ENCODE data around the gene FAM98C. TPM values are rescaled to one million over a fixed set of nuclear protein-coding genes. Genes with fewer than 3 reads are reported as not detected.

The FAM98C gene
- total and polyA plus RNA-seq, 2 donors (not counting 1 experiment from before 2014, with no cell fraction given), result 44.1 to 73.5 TPM

DNA sequence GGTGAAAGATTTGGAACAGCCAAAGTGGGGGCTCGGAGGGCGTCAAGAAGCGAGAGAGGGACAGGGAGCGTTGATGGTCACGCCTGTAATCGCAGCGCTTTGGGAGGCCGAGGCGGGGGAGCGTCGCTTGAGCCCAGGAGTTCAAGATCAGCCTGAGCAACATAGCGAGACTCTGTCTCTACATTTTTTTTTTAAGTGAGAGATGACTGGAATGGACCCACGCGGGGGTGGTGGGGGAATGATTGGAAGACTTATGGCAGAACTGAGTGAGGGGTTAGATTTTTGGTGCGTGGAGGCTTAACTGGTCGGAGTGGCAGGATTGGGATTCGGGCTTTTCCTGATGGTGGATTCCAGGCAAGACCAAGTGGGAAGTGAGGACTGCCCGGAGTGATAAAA lies 27.8 kb upstream of the FAM98C start:
- peaks cover 26% of the 10 kb centered on the region for H3K4me1 Mint-ChIP-seq
- no peak for ATAC-seq (ENCODE audit: low read depth)
- H3K27me3 Mint-ChIP-seq, result peaks cover 4% of the 10 kb centered on the region
- H3K27ac ChIP-seq (ENCODE audit: low read length in 2 of 2), result peak overlapping the region; percentile 88 to 90
- peaks cover 41% of the 10 kb centered on the region for H3K79me2 ChIP-seq (ENCODE audit: control insufficient read depth, insufficient read depth, low read length)
- CTCF ChIA-PET, result interaction anchor here (1.3 to 2.1 kb wide), 4 partner anchors 27 to 472 kb away, joined by 3 to 27 read pairs (median 15); partner anchors contain the start of genes CATSPERG and FAM98C
- peaks cover 17 to 26% of the 10 kb centered on the region in 2 donors for H3K4me1 ChIP-seq (ENCODE audit: control insufficient read depth in 2 of 2, insufficient read depth in 2 of 2, low read length in 2 of 2)
- peaks cover 0 to 20% of the 10 kb centered on the region in 2 experiments for H3K36me3 ChIP-seq (replicated peaks in 1 of 2; ENCODE audit: control extremely low read depth in 1 of 2, control insufficient read depth in 1 of 2, extremely low read depth in 1 of 2, insufficient read depth in 2 of 2, low read length in 1 of 2)
- DNase-seq, result no peak
- H3K9ac ChIP-seq (ENCODE audit: low read length), result peak overlapping the region; percentile 80
- peaks cover 0 to 12% (median 0%) of the 10 kb centered on the region in 4 experiments for H3K27me3 ChIP-seq (replicated peaks in 1 of 4; ENCODE audit: control extremely low read depth in 1 of 4, control insufficient read depth in 3 of 4, insufficient read depth in 4 of 4, low read length in 3 of 4)
- peaks cover 51% of the 10 kb centered on the region for H4K20me1 ChIP-seq (ENCODE audit: control insufficient read depth, insufficient read depth, low read length, poor library complexity, severe bottlenecking)
- peak overlapping the region; percentile 85 for H3K4me2 ChIP-seq (replicated peaks; ENCODE audit: low read depth, low read length, poor library complexity, severe bottlenecking)
- peak overlapping the region; percentile 96 for H3K27ac Mint-ChIP-seq
- no peaks in the 10 kb centered on the region for H3K9me3 Mint-ChIP-seq (ENCODE audit: insufficient read depth)
- H2AFZ ChIP-seq (ENCODE audit: insufficient read depth, low read depth, low read length, poor library complexity, severe bottlenecking), result peak overlapping the region; percentile 90
- H3K9me3 ChIP-seq (ENCODE audit: control extremely low read depth in 1 of 3, control insufficient read depth in 2 of 3, insufficient read depth in 1 of 3, low read length in 2 of 3), result no peaks in the 10 kb centered on the region
- POLR2A ChIA-PET, result interaction anchor here (0.5 to 1.5 kb wide), 6 partner anchors 13 to 259 kb away, joined by 3 to 14 read pairs (median 10); partner anchors contain the start of genes CATSPERG, FAM98C, GGN and SPRED3
- intact Hi-C loops (cut with micrococcal nuclease), result loop anchor here (2.0 kb wide), 1 partner anchor 1040 kb away; a partner anchor contains a TSS
- 2% methylated on average over 18 of the region's 18 CpGs for whole genome bisulfite sequencing (ENCODE audit: insufficient coverage)
- H3K4me3 ChIP-seq (ENCODE audit: control extremely low read depth in 1 of 5, extremely low read depth in 1 of 5, insufficient read depth in 1 of 5, low read depth in 2 of 5, low read length in 4 of 5), result peak overlapping the region; percentile 69 to 92 (median 80)
- peak overlapping the region; percentile 93 for H3K4me3 Mint-ChIP-seq
- TF ChIP-seq, protein P1, sequence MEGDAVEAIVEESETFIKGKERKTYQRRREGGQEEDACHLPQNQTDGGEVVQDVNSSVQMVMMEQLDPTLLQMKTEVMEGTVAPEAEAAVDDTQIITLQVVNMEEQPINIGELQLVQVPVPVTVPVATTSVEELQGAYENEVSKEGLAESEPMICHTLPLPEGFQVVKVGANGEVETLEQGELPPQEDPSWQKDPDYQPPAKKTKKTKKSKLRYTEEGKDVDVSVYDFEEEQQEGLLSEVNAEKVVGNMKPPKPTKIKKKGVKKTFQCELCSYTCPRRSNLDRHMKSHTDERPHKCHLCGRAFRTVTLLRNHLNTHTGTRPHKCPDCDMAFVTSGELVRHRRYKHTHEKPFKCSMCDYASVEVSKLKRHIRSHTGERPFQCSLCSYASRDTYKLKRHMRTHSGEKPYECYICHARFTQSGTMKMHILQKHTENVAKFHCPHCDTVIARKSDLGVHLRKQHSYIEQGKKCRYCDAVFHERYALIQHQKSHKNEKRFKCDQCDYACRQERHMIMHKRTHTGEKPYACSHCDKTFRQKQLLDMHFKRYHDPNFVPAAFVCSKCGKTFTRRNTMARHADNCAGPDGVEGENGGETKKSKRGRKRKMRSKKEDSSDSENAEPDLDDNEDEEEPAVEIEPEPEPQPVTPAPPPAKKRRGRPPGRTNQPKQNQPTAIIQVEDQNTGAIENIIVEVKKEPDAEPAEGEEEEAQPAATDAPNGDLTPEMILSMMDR (IDR thresholded peaks at IDR 0.05), result no peak
- no peak for TF ChIP-seq EZH2 (IDR thresholded peaks at IDR 0.05; ENCODE audit: borderline replicate concordance, insufficient read depth, low read depth, low read length, poor library complexity, severe bottlenecking)

DNA sequence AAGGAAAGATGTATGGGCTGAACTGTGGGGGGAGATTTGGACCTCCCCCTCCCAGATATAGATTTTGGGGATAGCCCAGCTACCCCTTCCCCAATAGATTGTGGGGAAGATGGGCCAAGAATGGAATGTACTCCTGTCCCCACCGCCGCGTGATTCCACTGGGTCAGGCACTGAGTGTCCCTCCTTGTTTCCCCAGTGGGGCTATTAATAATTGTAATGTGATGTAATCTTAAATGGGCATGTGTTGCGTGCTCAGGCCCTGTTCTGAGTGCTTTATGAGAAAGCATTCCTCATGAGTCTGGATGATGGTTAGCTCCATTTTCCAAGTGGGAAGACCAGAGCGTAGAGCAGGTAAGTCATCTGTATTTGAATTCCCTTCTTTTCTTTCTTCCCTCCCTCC lies 27.1 kb upstream of the FAM98C start:
- CTCF ChIA-PET, result interaction anchor here (0.9 to 1.5 kb wide), 3 partner anchors 27 to 555 kb away, joined by 3 to 5 read pairs (median 3); partner anchors contain the start of genes FAM98C, MRPS12 and SARS2
- Mint-ChIP-seq H3K4me3 (peak overlapping the region; percentile 93), H3K9me3 (ENCODE audit: insufficient read depth) (no peaks in the 10 kb centered on the region), H3K4me1 (peaks cover 26% of the 10 kb centered on the region), H3K27ac (no peak overlapping the region), H3K27me3 (no peaks in the 10 kb centered on the region)
- Histone ChIP-seq H2AFZ (ENCODE audit: insufficient read depth, low read depth, low read length, poor library complexity, severe bottlenecking) (no peak overlapping the region), H3K36me3 (replicated peaks in 1 of 2; ENCODE audit: control extremely low read depth in 1 of 2, control insufficient read depth in 1 of 2, extremely low read depth in 1 of 2, insufficient read depth in 2 of 2, low read length in 1 of 2) (peaks cover 0 to 27% of the 10 kb centered on the region in 2 experiments), H3K4me2 (replicated peaks; ENCODE audit: low read depth, low read length, poor library complexity, severe bottlenecking) (peak overlapping the region; percentile 85), H3K4me1 (ENCODE audit: control insufficient read depth in 2 of 2, insufficient read depth in 2 of 2, low read length in 2 of 2) (peaks cover 17 to 26% of the 10 kb centered on the region in 2 donors), H3K9me3 (ENCODE audit: control extremely low read depth in 1 of 3, control insufficient read depth in 2 of 3, insufficient read depth in 1 of 3, low read length in 2 of 3) (no peaks in the 10 kb centered on the region), H3K79me2 (ENCODE audit: control insufficient read depth, insufficient read depth, low read length) (peaks cover 45% of the 10 kb centered on the region), H3K4me3 (ENCODE audit: control extremely low read depth in 1 of 5, extremely low read depth in 1 of 5, insufficient read depth in 1 of 5, low read depth in 2 of 5, low read length in 4 of 5) (peak overlapping the region; percentile 69 to 92 (median 80)), H3K9ac (ENCODE audit: low read length) (peak overlapping the region; percentile 80), H3K27me3 (replicated peaks in 1 of 4; ENCODE audit: control extremely low read depth in 1 of 4, control insufficient read depth in 3 of 4, insufficient read depth in 4 of 4, low read length in 3 of 4) (peaks cover 0 to 9% (median 0%) of the 10 kb centered on the region in 4 experiments), H3K27ac (ENCODE audit: low read length in 2 of 2) (no peak overlapping the region), H4K20me1 (ENCODE audit: control insufficient read depth, insufficient read depth, low read length, poor library complexity, severe bottlenecking) (peaks cover 58% of the 10 kb centered on the region)
- DNase-seq, result no peak
- intact Hi-C loops (cut with micrococcal nuclease), result loop anchor here (2.0 kb wide), 1 partner anchor 1041 kb away; a partner anchor contains a TSS
- TF ChIP-seq, protein P1 (IDR thresholded peaks at IDR 0.05), result no peak
- no peak for TF ChIP-seq EZH2 (IDR thresholded peaks at IDR 0.05; ENCODE audit: borderline replicate concordance, insufficient read depth, low read depth, low read length, poor library complexity, severe bottlenecking)
- no peak for ATAC-seq (ENCODE audit: low read depth)
- WGBS (ENCODE audit: insufficient coverage), result 80% methylated on average over 1 of the region's 5 CpGs
- POLR2A ChIA-PET, result interaction anchor here (0.5 to 1.4 kb wide), 5 partner anchors 9 to 1654 kb away, joined by 3 to 5 read pairs (median 5); partner anchors contain the start of gene GGN

Data from B cell (primary cell).